ENCODE data around the gene SARM1.

- TF ChIP-seq ZNF841 (CRISPR knock-in tag; IDR thresholded peaks at IDR 0.05; ENCODE audit: borderline replicate concordance) (no peak), ZNF7 (CRISPR knock-in tag; IDR thresholded peaks at IDR 0.05) (no peak), POLR2AphosphoS5 (IDR thresholded peaks at IDR 0.05; ENCODE audit: low read depth, low read length) (no peak), ZNF562 (CRISPR knock-in tag; IDR thresholded peaks at IDR 0.05; ENCODE audit: borderline replicate concordance) (no peak), REXO4 (CRISPR knock-in tag; IDR thresholded peaks at IDR 0.05; ENCODE audit: borderline replicate concordance) (no peak), ZNF746 (CRISPR knock-in tag; IDR thresholded peaks at IDR 0.05) (no peak), RFX5 (IDR thresholded peaks at IDR 0.05; ENCODE audit: low read depth, low read length) (no peak), TCF7 (IDR thresholded peaks at IDR 0.05; ENCODE audit: low read depth) (no peak), CCDC6 (CRISPR knock-in tag; IDR thresholded peaks at IDR 0.05) (no peak), ETS1 (CRISPR knock-in tag; IDR thresholded peaks at IDR 0.05) (no peak), MYC (CRISPR knock-in tag; IDR thresholded peaks at IDR 0.05; ENCODE audit: borderline replicate concordance) (no peak)
- TF ChIP-seq, protein P1, sequence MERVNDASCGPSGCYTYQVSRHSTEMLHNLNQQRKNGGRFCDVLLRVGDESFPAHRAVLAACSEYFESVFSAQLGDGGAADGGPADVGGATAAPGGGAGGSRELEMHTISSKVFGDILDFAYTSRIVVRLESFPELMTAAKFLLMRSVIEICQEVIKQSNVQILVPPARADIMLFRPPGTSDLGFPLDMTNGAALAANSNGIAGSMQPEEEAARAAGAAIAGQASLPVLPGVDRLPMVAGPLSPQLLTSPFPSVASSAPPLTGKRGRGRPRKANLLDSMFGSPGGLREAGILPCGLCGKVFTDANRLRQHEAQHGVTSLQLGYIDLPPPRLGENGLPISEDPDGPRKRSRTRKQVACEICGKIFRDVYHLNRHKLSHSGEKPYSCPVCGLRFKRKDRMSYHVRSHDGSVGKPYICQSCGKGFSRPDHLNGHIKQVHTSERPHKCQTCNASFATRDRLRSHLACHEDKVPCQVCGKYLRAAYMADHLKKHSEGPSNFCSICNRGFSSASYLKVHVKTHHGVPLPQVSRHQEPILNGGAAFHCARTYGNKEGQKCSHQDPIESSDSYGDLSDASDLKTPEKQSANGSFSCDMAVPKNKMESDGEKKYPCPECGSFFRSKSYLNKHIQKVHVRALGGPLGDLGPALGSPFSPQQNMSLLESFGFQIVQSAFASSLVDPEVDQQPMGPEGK (CRISPR knock-in tag; IDR thresholded peaks at IDR 0.05), result no peak
These were observed 33.3 kb upstream of the SARM1 start for GRCh38 chr17:28338056-28338768.
